NCI-H1092 treated with DMSO at 0.1 percent for 48 hours (cell line): ENCODE measurements around the gene LYSMD4.
"Not testable (repeated sequence)": the region's sequence is repeated elsewhere in the genome, so short reads cannot be mapped to it uniquely, and the experiment has no call there.

Experiments
- DNase-seq: peaks from one replicate; lab custom pipeline; 2025; lab: John Stamatoyannopoulos, UW

LYSMD4 gene

DNA sequence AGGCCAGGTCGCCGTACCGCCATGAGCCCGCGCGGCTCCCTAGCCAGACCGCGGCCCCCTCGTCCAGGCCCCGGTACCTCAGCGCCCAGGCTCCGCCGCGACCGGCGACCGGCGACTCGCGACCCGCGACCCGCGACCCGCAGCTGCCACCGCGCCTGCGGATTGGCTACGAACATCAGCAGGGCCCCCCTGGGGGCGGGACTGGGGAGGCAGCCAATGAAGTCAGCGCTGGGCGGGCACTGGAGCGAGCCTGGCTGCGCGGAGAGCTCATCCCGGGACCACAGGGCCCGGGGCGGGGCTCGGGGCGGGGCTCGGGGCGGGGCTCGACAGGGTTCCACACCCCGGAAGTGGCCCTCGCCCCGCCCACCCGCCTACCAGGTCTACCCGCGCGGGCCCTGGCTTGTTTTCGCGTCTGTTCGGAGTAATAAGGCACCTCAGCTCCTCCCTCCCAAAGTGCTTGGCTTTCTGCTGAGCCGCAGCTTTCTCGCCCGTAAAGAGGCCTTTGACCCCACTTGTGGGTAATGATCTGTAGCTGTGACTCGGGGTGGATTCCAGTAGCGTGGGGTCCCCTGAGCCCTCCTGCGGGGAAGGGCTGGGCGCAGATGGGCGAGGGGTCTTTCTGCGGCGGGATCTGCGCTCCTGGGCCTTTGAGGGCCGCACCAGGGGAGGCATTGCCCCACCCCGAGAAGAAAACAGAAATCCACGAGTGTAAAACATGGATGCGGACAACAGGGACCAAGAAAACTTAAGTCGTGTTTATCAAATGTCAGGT, at the start of gene LYSMD4:
TSS of gene LYSMD4 (minus strand) at position 170 of the 772 bp plus-strand sequence. CDS start 1,438 bp downstream, outside the sequence.
- DNase-seq: peak; percentile 85

GRCh38 chr15:99782029-99782428, 48.8 kb upstream of the LYSMD4 start:
- DNase-seq: not testable (repeated sequence)

DNA sequence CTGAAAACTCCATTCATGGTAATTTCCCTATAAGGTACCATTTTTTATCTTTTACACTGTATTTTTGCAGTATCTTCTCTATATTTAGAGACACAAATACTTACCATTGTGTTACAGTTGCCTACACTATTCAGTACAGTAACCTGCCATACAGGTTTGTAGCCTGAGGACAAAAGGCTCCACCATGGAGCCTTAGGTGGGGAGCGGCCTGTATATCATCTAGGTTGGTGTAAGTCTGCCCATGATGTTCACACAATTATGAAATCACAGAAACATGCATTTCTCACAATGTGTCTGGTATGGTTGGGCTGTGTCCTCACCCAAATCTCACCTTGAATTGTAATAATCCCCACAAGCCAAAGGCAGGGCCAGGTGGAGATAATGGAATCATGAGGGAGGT, 43.9 kb upstream of the LYSMD4 start:
- no peak for DNase-seq

- peak; percentile 11 for DNase-seq
Measured at GRCh38 chr15:99764522-99764921, 31.3 kb upstream of the LYSMD4 start.

GRCh38 chr15:99763827-99764226, 30.6 kb upstream of the LYSMD4 start:
- no peak for DNase-seq

- no peak for DNase-seq
Measured at GRCh38 chr15:99762288-99762687, 29.1 kb upstream of the LYSMD4 start.

GRCh38 chr15:99755692-99756409, 22.6 kb upstream of the LYSMD4 start:
- DNase-seq: peak; percentile 41

GRCh38 chr15:99753066-99753465, 19.8 kb upstream of the LYSMD4 start:
- DNase-seq: no peak

GRCh38 chr15:99752556-99752955, 19.3 kb upstream of the LYSMD4 start:
- DNase-seq: no peak

DNA sequence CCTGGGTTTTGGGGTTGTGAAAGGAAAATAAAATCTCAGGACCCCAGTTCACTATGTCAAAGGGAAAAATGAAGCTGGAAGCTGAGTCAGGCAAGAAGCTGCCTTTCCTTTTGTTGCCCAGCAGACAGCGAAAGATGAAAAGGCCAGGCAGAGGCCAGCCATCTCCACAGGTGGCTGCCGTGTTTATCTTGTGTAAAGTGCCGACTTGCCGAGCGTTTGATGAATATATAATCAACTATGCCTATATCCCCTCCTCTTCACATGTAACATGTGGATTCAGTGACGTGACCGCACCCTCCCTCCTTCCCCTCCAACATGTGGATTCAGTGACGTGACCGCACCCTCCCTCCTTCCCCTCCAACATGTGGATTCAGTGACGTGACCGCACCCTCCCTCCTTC, 17.1 kb upstream of the LYSMD4 start:
- not testable (repeated sequence) for DNase-seq

DNA sequence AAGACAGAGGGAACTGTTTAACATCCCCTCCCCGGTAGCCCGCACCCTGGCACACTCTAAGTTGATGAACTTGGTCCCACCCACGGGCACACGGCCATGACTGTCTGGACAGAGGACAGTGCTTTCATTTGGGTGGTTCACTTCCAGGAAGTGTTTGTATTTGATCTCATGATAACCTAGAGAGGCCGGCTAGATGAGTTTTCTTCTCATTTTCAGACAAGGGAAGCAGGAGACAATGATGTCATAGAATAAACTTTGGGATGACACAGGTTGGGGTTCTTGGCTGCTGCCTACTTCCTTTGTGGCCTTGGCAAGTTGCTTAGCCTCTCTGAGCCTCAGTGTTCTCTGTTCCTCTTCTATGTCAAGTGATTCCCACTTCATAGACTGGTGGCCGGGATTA, 16.1 kb upstream of the LYSMD4 start:
- no peak for DNase-seq

DNA sequence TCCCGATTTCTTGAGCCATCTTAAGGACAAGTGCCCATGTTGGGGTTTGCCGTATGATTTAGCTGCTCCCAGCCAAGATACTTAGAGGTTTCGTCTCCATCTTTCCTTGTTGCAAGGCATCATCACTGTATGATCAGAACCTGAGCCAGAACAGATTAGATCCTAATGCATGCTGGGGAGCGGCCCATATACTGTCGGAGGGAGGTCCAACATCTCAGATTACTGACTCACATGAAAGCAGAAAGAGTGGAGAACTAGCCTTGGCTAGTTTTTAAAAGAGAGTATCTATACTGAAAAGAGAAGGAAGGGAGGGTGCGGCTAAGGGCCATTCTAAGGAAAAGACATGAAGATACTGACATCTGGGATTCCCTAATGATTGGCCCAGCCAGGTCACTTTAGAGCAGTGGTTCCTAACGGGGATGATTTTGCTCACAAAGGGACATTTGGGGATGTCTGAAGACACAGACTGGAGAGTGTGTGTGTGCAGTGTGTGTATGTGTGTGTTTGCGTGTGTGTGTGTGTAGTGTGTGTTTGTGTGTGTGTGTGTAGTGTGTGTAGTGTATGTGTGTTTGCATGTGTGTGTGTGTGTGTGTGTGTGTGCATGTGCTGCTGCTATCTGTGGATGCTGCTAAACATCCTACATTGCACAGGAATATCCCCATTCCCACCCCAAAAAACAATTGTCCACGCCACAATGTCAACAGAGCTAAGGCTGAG, 12.3 kb upstream of the LYSMD4 start:
- no peak for DNase-seq

- DNase-seq: no peak
Measured at GRCh38 chr15:99744142-99744541, 10.9 kb upstream of the LYSMD4 start.

DNA sequence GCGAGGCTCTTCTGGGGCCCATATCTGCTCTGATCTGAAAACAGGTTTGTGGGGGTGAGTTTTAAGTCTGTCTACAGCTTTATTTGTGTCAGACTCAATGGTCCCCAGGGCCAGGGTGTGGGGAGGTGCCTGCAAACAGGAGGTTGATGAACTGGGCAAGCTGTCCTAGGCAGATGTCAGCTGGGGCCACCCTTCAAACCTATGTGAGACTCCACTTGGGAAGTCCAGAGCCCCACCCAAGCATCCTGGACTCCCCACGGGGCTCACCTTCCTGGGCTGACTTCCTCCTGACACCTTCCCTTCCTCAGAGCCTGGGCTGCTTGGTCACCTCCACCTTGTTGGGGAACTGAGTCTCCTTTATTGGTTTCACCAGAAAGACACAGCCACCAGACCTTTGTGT, 8.6 kb upstream of the LYSMD4 start:
- DNase-seq: no peak

GRCh38 chr15:99738021-99738847, 5.0 kb upstream of the LYSMD4 start:
- no peak for DNase-seq

- DNase-seq: no peak
Measured at GRCh38 chr15:99736702-99737101, 3.5 kb upstream of the LYSMD4 start.

DNA sequence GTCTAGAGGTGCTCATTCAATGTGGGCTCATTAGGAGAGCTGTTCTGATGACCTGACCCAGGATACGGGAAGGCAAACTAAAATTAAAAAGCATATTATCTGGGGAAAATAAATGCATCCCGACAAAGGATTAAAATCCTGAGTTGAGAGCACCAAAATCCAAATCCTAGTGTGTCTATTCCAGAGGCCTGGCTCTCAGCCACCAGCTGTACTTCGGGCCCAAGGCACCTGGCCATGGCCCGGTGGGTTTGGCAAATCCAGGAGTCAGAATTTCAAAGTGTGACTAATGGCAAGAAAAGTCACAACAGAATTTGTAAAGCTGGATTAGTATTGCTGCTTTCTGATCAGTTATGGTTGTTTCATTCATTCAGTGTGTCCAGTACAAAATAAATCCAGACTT, 2.6 kb upstream of the LYSMD4 start:
- no peak for DNase-seq

- no peak for DNase-seq
Measured at GRCh38 chr15:99734575-99734974, 1.3 kb upstream of the LYSMD4 start.

DNA sequence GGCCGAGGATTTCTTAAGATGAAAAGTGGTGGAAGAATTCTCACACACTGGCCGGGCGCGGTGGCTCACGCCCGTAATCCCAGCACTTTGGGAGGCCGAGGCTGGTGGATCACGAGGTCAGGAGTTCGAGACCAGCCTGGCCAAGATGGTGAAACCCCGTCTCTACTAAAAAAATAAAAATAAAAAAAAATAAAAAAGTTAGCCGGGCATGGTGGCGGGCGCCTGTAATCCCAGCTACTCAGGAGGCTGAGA, 729 bp upstream of the LYSMD4 start:
- not testable (repeated sequence) for DNase-seq

DNA sequence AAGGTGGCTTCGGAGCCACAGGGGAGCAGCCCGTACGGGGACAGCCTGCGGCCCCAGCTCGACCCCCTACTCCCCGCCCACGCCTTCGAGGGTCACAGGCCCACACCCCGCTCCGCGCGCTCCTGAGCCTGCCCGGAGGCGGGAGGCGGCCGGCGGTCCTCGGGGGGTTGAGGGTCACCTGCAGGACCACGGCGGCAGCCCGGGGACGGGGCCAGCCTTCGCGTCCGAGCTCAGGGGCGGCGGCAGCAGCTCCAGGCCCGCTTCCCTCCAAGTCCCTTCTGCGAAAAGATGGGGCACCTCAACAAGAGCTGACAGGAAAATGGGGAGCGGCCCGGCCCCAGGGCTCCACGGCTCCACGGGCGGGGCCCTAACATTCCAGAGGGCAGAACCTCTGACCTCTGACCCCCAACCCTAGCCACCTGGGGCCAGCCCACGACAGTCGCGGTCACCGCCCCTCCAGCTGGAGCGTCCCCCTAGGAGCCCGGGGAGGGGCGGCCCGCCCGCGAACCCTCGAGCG, 428 bp downstream of the LYSMD4 start:
- DNase-seq: no peak

GRCh38 chr15:99732124-99732750, 1.0 kb downstream of the LYSMD4 start:
- no peak for DNase-seq
